Measurements from ENCODE around the gene MED20. TPM values are rescaled to one million over a fixed set of nuclear protein-coding genes. Genes with fewer than 3 reads are reported as not detected.
A peak's percentile ranks its signal among the peaks of the same experiment; 100 is the strongest.

The MED20 gene
- total RNA-seq, 1 experiment from 2014 or later: 26.4 TPM

GRCh38 chr6:41934278-41935192 is 13.6 kb upstream of the MED20 start:
- Histone ChIP-seq H3K4me3 (replicated peaks in 1 of 2; ENCODE audit: low read depth in 1 of 2, low read length in 2 of 2) (no peak overlapping the region), H3K36me3 (ENCODE audit: control insufficient read depth in 1 of 2, insufficient read depth in 2 of 2, low read length in 2 of 2) (peaks cover 38 to 45% of the 10 kb centered on the region in 2 experiments; a peak in 3 of 4 replicates), H3K9ac (ENCODE audit: low read length) (no peak overlapping the region), H4K20me1 (ENCODE audit: insufficient read depth) (no peaks in the 10 kb centered on the region), H3K9me2 (ENCODE audit: insufficient read depth) (no peaks in the 10 kb centered on the region), H3K4me1 (ENCODE audit: control insufficient read depth in 1 of 2, insufficient read depth in 2 of 2, low read length in 2 of 2) (peaks cover 2 to 14% of the 10 kb centered on the region in 2 experiments; a peak in 3 of 4 replicates), H3K4me2 (ENCODE audit: low read length) (no peak overlapping the region), H3K27me3 (ENCODE audit: insufficient read depth, low read length) (no peaks in the 10 kb centered on the region), H2AFZ (ENCODE audit: low read depth, low read length, poor library complexity, severe bottlenecking) (no peak overlapping the region), H3K9me3 (ENCODE audit: control insufficient read depth in 1 of 2, insufficient read depth in 1 of 2, low read depth in 1 of 2, low read length in 2 of 2) (no peaks in the 10 kb centered on the region), H3K79me2 (ENCODE audit: insufficient read depth, low read length) (peaks cover 16% of the 10 kb centered on the region; the same call in 1 of the 2 replicates), H3K27ac (ENCODE audit: low read depth, low read length) (no peak overlapping the region)
- TF ChIP-seq SRF (IDR thresholded peaks at IDR 0.05; ENCODE audit: low read depth) (no peak), TCF7L2 (IDR thresholded peaks at IDR 0.05; ENCODE audit: borderline replicate concordance, extremely low read depth, insufficient read depth, insufficient read length) (no peak), SIN3A (IDR thresholded peaks at IDR 0.05; ENCODE audit: low read depth) (no peak), ZNF274 (IDR thresholded peaks at IDR 0.05; ENCODE audit: low read depth, low read length) (no peak), FOSL1 (IDR thresholded peaks at IDR 0.05; ENCODE audit: low read depth) (no peak), POLR2AphosphoS5 (IDR thresholded peaks at IDR 0.05; ENCODE audit: low read depth, low read length) (no peak), CEBPB (IDR thresholded peaks at IDR 0.05; ENCODE audit: low read depth) (no peak), MAX (IDR thresholded peaks at IDR 0.05) (no peak), CBX3 (IDR thresholded peaks at IDR 0.05; ENCODE audit: low read depth) (no peak), EZH2phosphoT487 (IDR thresholded peaks at IDR 0.05; ENCODE audit: borderline replicate concordance) (no peak), ZBTB33 (IDR thresholded peaks at IDR 0.05; ENCODE audit: extremely low read depth, insufficient replicate concordance, low read length) (no peak), EGR1 (IDR thresholded peaks at IDR 0.05; ENCODE audit: low read depth) (no peak), POLR2A (IDR thresholded peaks at IDR 0.05; ENCODE audit: borderline replicate concordance, extremely low read depth, insufficient read depth, insufficient read length) (no peak), SP1 (IDR thresholded peaks at IDR 0.05; ENCODE audit: low read depth) (no peak), YY1 (IDR thresholded peaks at IDR 0.05; ENCODE audit: extremely low read depth, insufficient replicate concordance, low read depth, low read length) (no peak), ZFX (IDR thresholded peaks at IDR 0.05) (no peak), REST (IDR thresholded peaks at IDR 0.05; ENCODE audit: low read depth) (no peak)
- intact Hi-C loops (cut with micrococcal nuclease): loop anchor here (5.0 kb wide), 1 partner anchor 147 kb away; the partner anchor contains the start of gene TOMM6
- ATAC-seq (no peak), DNase-seq (ENCODE audit: low read depth, low spot score) (no peak)
- CTCF ChIA-PET: interaction anchor here (1.5 to 5.7 kb wide), 2 partner anchors 9 to 13 kb away, joined by 5 to 25 read pairs; partner anchors contain the start of genes BYSL and MED20
- TSS peak; percentile 3 for BruUV-seq (replicated peaks)
- POLR2A ChIA-PET: no interaction called here
- RAD21 ChIA-PET (ENCODE audit: low non-redundant PET in 1 of 2, low total read pairs in 2 of 2, uncharacterized antibody in 2 of 2, unreplicated experiment in 2 of 2): no interaction called here
